BJ (cell line): Measurements from ENCODE around the gene PABPN1L. TPM values are rescaled to one million over a fixed set of nuclear protein-coding genes. Genes with fewer than 3 reads are reported as not detected.

Experiments used
- CTCF ChIA-PET: fragments of 350-600 bp; formaldehyde crosslinking; extraction: SDS; loops from one replicate; lab custom pipeline; 2021; ENCODE audit warnings: antibody characterized with exemption, inconsistent platforms; lab: Yijun Ruan, JAX
- POLR2A ChIA-PET: fragments of 300-600 bp; sonication (Branson Sonifier 250); formaldehyde crosslinking; extraction: SDS; loops from one replicate; lab custom pipeline; 2021; ENCODE audit warnings: antibody characterized with exemption; lab: Charles Lee
- DNase-seq: peaks from one replicate; pipeline ENCODE4 v3.0.0-alpha.2; 2011; ENCODE audit warnings: low read depth
- H3K27me3 ChIP-seq: 2 replicates; pipeline ENCODE4 v1.6.0; 2011; ENCODE audit warnings: low read length; ENCODE audit not compliant: control insufficient read depth, insufficient read depth
- H3K36me3 ChIP-seq: 2 replicates; pipeline ENCODE4 v1.5.1; 2011; ENCODE audit warnings: low read length; ENCODE audit not compliant: control insufficient read depth, insufficient read depth
- H3K4me3 ChIP-seq: 2 replicates; pipeline ENCODE4 v1.5.1; 2011; ENCODE audit warnings: low read depth, mild to moderate bottlenecking, control low read depth, low read length
- CTCF ChIP-seq: IDR thresholded peaks from 2 replicates; pipeline ENCODE4 v1.5.1; 2011; ENCODE audit warnings: low read depth, mild to moderate bottlenecking, control low read depth, inconsistent platforms, low read length, moderate library complexity; ENCODE audit not compliant: insufficient read depth
- polyA plus RNA-seq: library from polyadenylated mRNA; depleted of rRNA; stranded (reverse); fragments of >200 nt; gene quantifications from 2 replicates; pipeline ENCODE4 v1.2.3, GENCODE V29; 2011

The PABPN1L gene
- polyA plus RNA-seq, 1 experiment, result not detected

- CTCF ChIA-PET, result no interaction called here
- no peak for TF ChIP-seq CTCF
Observed at GRCh38 chr16:88848557-88848956, 17.9 kb downstream of the PABPN1L start.

GRCh38 chr16:88847654-88848053 lies 18.8 kb downstream of the PABPN1L start:
- CTCF ChIA-PET, result interaction anchor here (1.8 kb wide), 1 partner anchor 13 kb away, joined by 8 read pairs; no protein-coding TSS in a partner anchor
- no peak for DNase-seq
- H3K27me3 ChIP-seq, result no peaks in the 10 kb centered on the region
- peaks cover 7% of the 10 kb centered on the region for H3K36me3 ChIP-seq
- POLR2A ChIA-PET, result no interaction called here
- TF ChIP-seq CTCF, result no peak
- H3K4me3 ChIP-seq, result no peak overlapping the region

More at GRCh38 chr16:88848557-88848956, 17.9 kb downstream of the PABPN1L start:
- Histone ChIP-seq H3K27me3 (no peaks in the 10 kb centered on the region), H3K36me3 (peaks cover 5% of the 10 kb centered on the region), H3K4me3 (no peak overlapping the region)
- POLR2A ChIA-PET, result no interaction called here
- no peak for DNase-seq

- H3K36me3 ChIP-seq, result peaks cover 11% of the 10 kb centered on the region
- H3K4me3 ChIP-seq, result no peak overlapping the region
- ChIA-PET CTCF (interaction anchor here (1.3 to 1.8 kb wide), 2 partner anchors 12 kb away, joined by 3 to 8 read pairs; no protein-coding TSS in a partner anchor), POLR2A (interaction anchor here (0.6 kb wide), 1 partner anchor 35 kb away, joined by 12 read pairs; no protein-coding TSS in a partner anchor)
- H3K27me3 ChIP-seq, result no peaks in the 10 kb centered on the region
- no peak for TF ChIP-seq CTCF
- DNase-seq, result no peak
Observed at GRCh38 chr16:88846088-88846487, 20.4 kb downstream of the PABPN1L start.

- ChIA-PET POLR2A (no interaction called here), CTCF (no interaction called here)
- DNase-seq, result no peak
- TF ChIP-seq CTCF, result no peak
- Histone ChIP-seq H3K27me3 (no peaks in the 10 kb centered on the region), H3K36me3 (peaks cover 20% of the 10 kb centered on the region), H3K4me3 (no peak overlapping the region)
Observed at GRCh38 chr16:88844419-88845036, 21.9 kb downstream of the PABPN1L start.

- no peaks in the 10 kb centered on the region for H3K27me3 ChIP-seq
- no peak for TF ChIP-seq CTCF
- DNase-seq, result no peak
- POLR2A ChIA-PET, result no interaction called here
- H3K4me3 ChIP-seq, result no peak overlapping the region
- peaks cover 26% of the 10 kb centered on the region for H3K36me3 ChIP-seq
- CTCF ChIA-PET, result interaction anchor here (0.9 kb wide), 1 partner anchor 8 kb away, joined by 3 read pairs; no protein-coding TSS in a partner anchor
Observed at GRCh38 chr16:88843256-88843655, 23.2 kb downstream of the PABPN1L start.
